T-helper 1 cell (primary cell): ENCODE data around the gene DELE1.

ENCODE experiments used
- DNase-seq, 5 donors: peaks; one replicate each; pipeline ENCODE4 v3.0.0-alpha.2; 2012 to 2020
- total RNA-seq, 4 donors: gene quantifications; one replicate each; lab custom pipeline; 2026; lab: John Stamatoyannopoulos, UW

Gene DELE1, protein sequence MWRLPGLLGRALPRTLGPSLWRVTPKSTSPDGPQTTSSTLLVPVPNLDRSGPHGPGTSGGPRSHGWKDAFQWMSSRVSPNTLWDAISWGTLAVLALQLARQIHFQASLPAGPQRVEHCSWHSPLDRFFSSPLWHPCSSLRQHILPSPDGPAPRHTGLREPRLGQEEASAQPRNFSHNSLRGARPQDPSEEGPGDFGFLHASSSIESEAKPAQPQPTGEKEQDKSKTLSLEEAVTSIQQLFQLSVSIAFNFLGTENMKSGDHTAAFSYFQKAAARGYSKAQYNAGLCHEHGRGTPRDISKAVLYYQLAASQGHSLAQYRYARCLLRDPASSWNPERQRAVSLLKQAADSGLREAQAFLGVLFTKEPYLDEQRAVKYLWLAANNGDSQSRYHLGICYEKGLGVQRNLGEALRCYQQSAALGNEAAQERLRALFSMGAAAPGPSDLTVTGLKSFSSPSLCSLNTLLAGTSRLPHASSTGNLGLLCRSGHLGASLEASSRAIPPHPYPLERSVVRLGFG
- total RNA-seq = 55.0 to 139 (median 93.9) reads per million in 4 donors

- DNase-seq = peak; percentile 77 to 93 (median 83)
These were observed at the start of gene DELE1 for GRCh38 chr5:141923448-141924313. Gene DELE1 (plus strand): TSS chr5:141923871. CDS start chr5:141923942, 71 bp downstream.

DNA sequence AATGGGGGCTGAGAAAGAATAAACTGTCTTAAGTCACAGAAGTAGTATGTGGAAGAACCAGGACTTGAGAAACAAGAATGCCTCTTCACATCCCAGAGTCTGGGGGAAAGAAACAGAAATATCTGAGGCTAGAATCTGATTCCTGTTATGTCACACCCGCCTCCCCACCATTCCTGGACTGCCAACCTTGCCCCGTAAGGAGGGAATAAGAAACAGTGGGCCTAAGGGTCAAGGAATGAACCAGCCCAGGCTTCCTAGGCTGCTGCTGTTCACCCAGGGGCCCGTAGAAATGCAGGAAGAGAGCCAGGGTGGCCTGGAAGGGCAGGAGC is 49.8 kb upstream of the DELE1 start:
- DNase-seq = no peak

DNA sequence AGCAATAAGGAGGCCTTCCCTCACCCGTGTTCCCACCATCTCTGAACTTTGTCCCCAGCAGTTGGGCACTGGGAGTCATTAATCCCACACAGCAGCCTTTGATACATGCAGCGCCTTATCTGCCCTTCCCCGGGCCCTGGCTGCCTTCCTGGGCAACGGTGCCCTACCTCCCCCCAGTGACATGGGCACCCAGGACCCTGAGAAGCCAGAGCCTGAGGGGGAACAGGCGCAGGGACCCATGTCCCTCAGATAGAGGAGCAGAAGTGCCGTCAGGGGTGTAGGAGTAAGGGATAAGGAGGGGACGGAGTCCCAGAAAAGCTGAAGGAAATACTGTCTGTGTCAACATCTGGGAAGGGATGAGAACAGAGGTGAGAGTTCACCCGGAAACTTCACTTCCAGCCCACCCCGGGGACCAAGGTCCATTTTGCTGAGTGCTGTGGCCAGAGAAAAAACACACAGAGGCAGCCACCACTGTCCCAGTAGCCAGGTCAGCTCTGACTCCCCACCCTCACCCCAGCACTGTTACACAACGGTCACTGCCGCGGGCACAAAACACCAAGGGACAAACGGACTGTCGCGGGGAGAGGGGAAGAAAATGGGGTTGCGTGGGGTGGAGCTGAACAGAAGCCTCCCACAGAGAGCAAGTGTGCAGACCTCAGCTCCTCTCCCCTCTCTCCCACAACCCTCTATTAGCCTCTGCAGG is 49.3 kb upstream of the DELE1 start:
- no peak for DNase-seq

GRCh38 chr5:141875022-141875740 is 48.5 kb upstream of the DELE1 start:
- DNase-seq = no peak

GRCh38 chr5:141875795-141876627 is 47.7 kb upstream of the DELE1 start:
- DNase-seq = no peak

- peak in 1 of 5 donors; percentile 12 for DNase-seq
These were observed 46.9 kb upstream of the DELE1 start for GRCh38 chr5:141876628-141877355.

DNA sequence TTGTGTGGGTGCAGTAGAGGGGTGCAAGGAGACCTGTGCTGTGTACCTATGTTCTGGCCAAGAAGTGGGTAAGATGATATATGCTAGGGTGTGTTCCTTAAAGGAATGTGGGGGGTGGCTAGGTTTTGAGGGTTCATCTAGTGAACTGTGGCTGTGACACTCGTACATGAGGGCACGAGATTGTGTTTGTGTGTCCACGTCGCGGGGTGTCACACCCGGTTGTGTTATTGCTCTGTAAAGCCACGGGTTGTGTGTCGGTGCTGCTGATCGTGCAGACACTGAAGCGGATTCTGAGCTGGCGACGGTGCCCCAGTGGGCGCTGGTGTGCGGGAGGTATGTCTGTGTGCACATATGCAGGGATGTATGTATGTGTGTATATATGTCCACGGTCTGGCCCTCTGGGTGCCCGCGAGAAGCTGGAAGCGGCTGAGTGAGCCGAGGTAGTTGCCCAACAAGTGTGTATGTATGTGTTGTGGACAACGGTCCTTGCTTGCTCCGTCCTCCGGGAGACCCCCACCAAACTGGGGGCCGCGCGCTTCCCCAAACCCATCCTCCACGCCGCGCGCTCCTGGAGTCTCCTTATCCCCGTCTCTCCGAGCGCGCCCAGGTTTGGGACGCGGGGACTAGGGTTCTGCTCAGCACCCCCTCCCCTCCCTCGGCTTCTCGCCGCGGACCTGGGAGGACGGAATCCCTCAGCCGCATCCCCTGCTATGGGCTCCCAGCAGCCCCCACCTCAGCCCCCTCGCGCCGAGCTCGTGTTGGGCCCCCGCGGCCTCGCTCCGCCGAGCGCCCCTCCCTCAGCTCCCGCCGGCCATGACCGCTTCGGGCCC is 46.1 kb upstream of the DELE1 start:
- DNase-seq = peak in 1 of 5 donors; percentile 26

GRCh38 chr5:141878186-141878710 is 45.4 kb upstream of the DELE1 start, which contains the start of gene PCDH1:
Gene PCDH1 (minus strand): TSS chr5:141878410. CDS start chr5:141878262, 148 bp downstream.
- DNase-seq = peak in 1 of 5 donors; percentile 39

- peak; percentile 76 to 88 (median 85) for DNase-seq
These were observed 44.8 kb upstream of the DELE1 start for GRCh38 chr5:141878711-141879425.

- DNase-seq = no peak
These were observed 44.3 kb upstream of the DELE1 start for GRCh38 chr5:141879426-141879759.

GRCh38 chr5:141879941-141880738 is 43.5 kb upstream of the DELE1 start:
- DNase-seq = no peak

DNA sequence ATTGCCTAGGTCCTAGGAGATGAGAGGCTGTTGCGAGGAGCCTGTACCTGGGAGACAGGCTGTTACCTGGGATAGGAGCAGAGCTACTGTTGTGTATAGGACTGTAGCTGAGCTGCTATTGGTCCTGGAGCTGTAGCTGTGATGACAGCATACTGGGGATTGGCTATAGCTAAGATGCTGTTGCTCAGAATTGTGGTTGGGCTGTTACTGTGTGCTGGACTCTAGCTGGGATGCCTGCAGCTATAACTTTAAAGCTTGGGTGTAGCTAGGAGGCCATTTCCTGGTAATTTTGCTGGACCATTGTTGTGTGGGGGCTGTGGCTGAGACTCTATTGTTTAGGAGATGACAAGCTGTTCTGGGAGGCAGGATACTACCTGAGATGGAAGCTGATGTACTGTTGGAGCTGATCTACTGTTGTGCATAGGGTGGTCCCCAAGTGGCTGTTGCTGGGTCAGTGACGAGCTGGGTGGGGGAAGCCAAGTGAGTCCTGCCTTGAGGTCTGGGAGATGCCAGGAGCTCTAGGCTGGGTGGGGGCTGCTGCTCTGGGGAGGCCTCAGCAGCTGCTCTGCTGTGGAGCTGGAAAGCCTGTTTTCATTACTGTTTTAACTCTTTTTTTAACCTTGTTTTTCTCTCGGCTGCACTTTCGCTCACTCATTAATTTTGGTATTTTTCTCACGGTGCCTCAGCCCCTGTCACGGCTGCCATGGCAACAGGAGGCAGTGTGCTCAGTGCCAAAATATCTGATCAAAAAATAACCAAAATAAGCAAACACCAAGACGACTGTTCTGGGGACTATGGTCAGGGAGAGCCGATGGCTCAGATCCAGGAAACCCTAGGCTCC is 42.5 kb upstream of the DELE1 start:
- DNase-seq = no peak

DNA sequence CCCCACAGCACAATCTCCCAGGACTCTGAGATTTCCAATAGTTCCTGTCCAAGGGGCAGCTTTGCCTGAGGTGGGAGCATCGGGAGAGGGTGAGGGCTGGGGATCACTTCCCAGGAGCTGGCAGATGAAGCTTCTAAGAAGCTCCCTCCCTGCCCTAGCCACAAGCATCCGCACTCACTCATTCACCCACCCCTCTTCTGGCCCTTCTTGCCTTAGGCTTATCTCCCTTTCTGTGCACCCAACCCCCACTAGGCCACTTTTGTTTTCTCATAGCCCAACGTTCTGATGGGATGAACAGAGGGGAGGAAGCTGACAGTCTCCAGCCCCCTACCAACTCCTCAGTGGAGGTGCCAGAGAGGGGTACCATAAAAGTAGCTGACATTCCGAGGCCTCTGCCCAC is 41.8 kb upstream of the DELE1 start:
- no peak for DNase-seq

DNA sequence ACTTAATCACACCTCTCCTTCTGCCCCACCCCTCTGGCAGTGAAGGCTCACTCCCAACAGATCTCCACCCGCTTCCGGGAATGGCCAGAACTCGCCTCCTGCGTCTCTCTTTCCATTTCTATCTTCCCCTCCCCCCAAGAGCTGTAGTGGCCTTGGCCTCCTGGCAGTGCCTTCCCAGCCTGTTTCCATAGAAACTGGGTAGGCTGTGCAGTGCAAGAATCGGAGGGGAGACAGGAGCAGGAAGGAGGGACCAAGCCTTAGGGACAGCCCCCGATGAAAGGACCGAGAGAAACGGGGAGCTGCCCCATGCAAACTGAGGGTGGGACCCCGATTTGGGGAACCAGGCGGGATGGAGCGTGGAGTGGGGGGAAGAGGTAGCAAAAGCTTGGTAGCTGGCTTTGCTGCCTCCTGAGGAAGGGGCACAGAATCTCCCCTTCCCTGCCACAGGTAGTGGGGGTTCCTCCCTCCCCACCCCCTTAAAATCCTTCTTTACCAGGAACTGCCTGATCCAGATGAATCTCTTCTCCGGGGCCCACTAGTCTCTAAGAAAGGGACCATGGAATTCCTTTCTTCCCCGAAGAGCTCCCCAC is 41.0 kb upstream of the DELE1 start:
- DNase-seq = no peak

DNA sequence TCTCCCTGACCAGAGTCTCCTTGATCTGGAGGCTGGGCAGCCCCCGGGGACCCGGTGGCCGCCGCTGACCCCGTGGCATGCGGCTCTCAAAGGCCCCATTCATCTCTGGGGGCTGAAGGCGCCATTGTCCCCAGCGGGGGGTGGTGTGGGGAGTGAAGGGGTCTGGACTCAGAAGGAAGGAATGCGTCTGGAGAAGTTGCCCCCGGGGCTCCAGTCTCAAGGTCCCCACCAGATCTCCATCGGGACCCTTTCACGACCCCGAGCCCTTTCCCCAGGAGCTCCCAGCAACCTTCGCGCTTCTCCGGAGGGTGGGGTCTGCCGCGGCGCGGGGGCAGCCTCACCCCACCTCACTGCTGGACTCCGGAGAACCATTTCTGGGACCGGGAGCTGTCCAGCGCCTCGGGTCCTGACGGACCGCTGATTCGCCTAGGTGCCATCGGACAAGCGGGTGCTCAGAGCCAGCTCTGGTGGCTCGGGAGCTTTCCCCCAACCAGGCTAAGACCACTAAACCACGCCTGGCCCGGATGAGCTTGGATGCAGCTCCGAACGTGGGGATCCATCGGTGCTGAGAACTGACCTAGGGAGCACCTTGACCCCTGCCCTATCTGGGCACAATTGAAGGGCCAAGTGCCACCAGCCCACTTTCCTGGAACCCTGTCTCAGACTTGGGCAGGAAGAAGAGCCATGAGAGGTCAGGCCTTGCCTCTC is 40.3 kb upstream of the DELE1 start:
- peak in 1 of 5 donors; percentile 14 for DNase-seq

GRCh38 chr5:141883892-141884318 is 39.8 kb upstream of the DELE1 start:
- no peak for DNase-seq
